K562 (cell line): Measurements from ENCODE around the gene NAT14. TPM values are rescaled to one million over a fixed set of nuclear protein-coding genes. Genes with fewer than 3 reads are reported as not detected.

Experiments
- ATAC-seq: fragments of 200-7000 bp; cut with Tn5 transposase; 3 replicates; pipeline ENCODE4 v1.9.1; 2020; ENCODE audit warnings: moderate library complexity
- BruUV-seq: library from RNA; stranded (reverse); fragments of 400-500 nt; replicated peaks from 2 replicates; lab custom pipeline; 2021; lab: Mats Ljungman, UMichigan
- CTCF ChIA-PET: fragments of 300-600 bp; formaldehyde crosslinking; extraction: SDS; loops from one replicate; lab custom pipeline; 2021; ENCODE audit warnings: low intra/inter-chr PET ratio; lab: Yijun Ruan, JAX
- POLR2A ChIA-PET: fragments of 300-600, 350-650 bp; sonication (Branson Sonifier 250); formaldehyde crosslinking; extraction: SDS; loops from one replicate; lab custom pipeline; 2021; ENCODE audit warnings: antibody characterized with exemption, inconsistent platforms; lab: Yijun Ruan, JAX
- DNase-seq, 4 experiments: peaks; one replicate each; pipeline versions ENCODE4 v3.0.0 to v3.0.0-alpha.2; 2011 to 2018; ENCODE audit warnings: low spot score in 3 of 4, mixed read lengths in 3 of 4; ENCODE audit errors: extremely low read depth in 1 of 4
- FAIRE-seq: peaks from 2 replicates; lab custom pipeline; 2011; peaks lifted over from hg19 to GRCh38; lab: Jason Lieb, UNC
- H2AFZ ChIP-seq: 2 replicates; pipeline ENCODE4 v1.6.0; 2011; ENCODE audit warnings: low read depth, low read length, control low read depth, inconsistent platforms
- H3K27ac ChIP-seq: fragments of 200-600 bp; 3 replicates; pipeline ENCODE4 v1.8.0; 2011; ENCODE audit warnings: low read depth, mild to moderate bottlenecking, control low read depth, inconsistent platforms, low read length, moderate library complexity, mixed read lengths; ENCODE audit errors: extremely low read depth
- H3K27me3 ChIP-seq, 2 experiments: fragments of 300-600 bp in 1 of 2; 2 replicates in 1 of 2; 3 replicates in 1 of 2; pipeline versions ENCODE4 v1.6.0 to v1.8.0; 2011; ENCODE audit warnings: inconsistent platforms in 2 of 2, low read length in 2 of 2, mild to moderate bottlenecking in 1 of 2, mixed read lengths in 1 of 2, moderate library complexity in 1 of 2; ENCODE audit not compliant: control insufficient read depth in 2 of 2, insufficient read depth in 2 of 2
- H3K36me3 ChIP-seq: fragments of 300-600 bp; 3 replicates; pipeline ENCODE4 v1.8.0; 2011; ENCODE audit warnings: mild to moderate bottlenecking, low read length, inconsistent platforms; ENCODE audit not compliant: control insufficient read depth, insufficient read depth
- H3K4me1 ChIP-seq, 2 experiments: fragments of 200-600 bp in 1 of 2; replicated peaks in 1 of 2; 2 replicates in 1 of 2; 3 replicates in 1 of 2; pipeline versions ENCODE4 v1.5.1 to v1.8.0; 2011; ENCODE audit warnings: inconsistent platforms in 2 of 2, low read length in 2 of 2, mild to moderate bottlenecking in 1 of 2, mixed read lengths in 1 of 2, moderate library complexity in 1 of 2; ENCODE audit not compliant: control insufficient read depth in 2 of 2, insufficient read depth in 2 of 2
- H3K4me2 ChIP-seq: 2 replicates; pipeline ENCODE4 v1.6.1; 2011; ENCODE audit warnings: low read length, control low read depth, inconsistent platforms, mixed read lengths; ENCODE audit not compliant: insufficient read depth
- H3K4me3 ChIP-seq: fragments of 200-600 bp; sonication (generic), shearing (Covaris generic); 2 replicates; pipeline ENCODE4 v1.5.1; 2016; ENCODE audit warnings: control low read depth, inconsistent platforms
- H3K79me2 ChIP-seq: fragments of 200-600 bp; 3 replicates; pipeline ENCODE4 v1.8.0; 2011; ENCODE audit warnings: low read length, inconsistent platforms; ENCODE audit not compliant: control insufficient read depth, insufficient read depth
- H3K9ac ChIP-seq, 2 experiments: 2 replicates each; pipeline versions ENCODE4 v1.6.0 to v1.6.1; 2011; ENCODE audit warnings: low read depth in 2 of 2, low read length in 2 of 2, control low read depth in 1 of 2, inconsistent platforms in 1 of 2, mild to moderate bottlenecking in 1 of 2, mixed read lengths in 1 of 2; ENCODE audit not compliant: insufficient read depth in 1 of 2
- H3K9me1 ChIP-seq: one replicate; pipeline ENCODE4 v1.6.0; 2011; ENCODE audit warnings: inconsistent platforms, mild to moderate bottlenecking, low read length, moderate library complexity; ENCODE audit not compliant: control insufficient read depth, insufficient read depth
- H3K9me3 ChIP-seq: replicated peaks from 2 replicates; pipeline ENCODE4 v1.5.1; 2011; ENCODE audit warnings: low read depth, low read length, inconsistent platforms; ENCODE audit not compliant: control insufficient read depth, insufficient read depth
- H4K20me1 ChIP-seq: replicated peaks from 2 replicates; pipeline ENCODE4 v1.6.1; 2011; ENCODE audit warnings: low read length, inconsistent platforms, mixed read lengths; ENCODE audit not compliant: control insufficient read depth, insufficient read depth
- ASH1L ChIP-seq: fragments of 450-650 bp; IDR thresholded peaks from 2 replicates; pipeline ENCODE4 v1.6.1; 2018; ENCODE audit warnings: borderline replicate concordance, mild to moderate bottlenecking, low read depth; ENCODE audit not compliant: partially characterized antibody
- MXI1 ChIP-seq: IDR thresholded peaks from 2 replicates; pipeline ENCODE4 v1.6.1; 2011; ENCODE audit warnings: low read depth, mild to moderate bottlenecking, improper control_type of control experiment, low read length
- PRDM10 ChIP-seq: fragments of 450-650 bp; IDR thresholded peaks from 2 replicates; pipeline ENCODE4 v1.6.1; 2018; ENCODE audit not compliant: partially characterized antibody
- SPI1 ChIP-seq: IDR thresholded peaks from 2 replicates; pipeline ENCODE4 v1.6.1; 2011; ENCODE audit warnings: low read depth, low read length, control low read depth, borderline replicate concordance
- ZNF518B ChIP-seq: fragments of 250-450 bp; sonication (Bioruptor Pico); IDR thresholded peaks from 2 replicates; pipeline ENCODE4 v1.5.0; 2021; ENCODE audit warnings: mild to moderate bottlenecking, moderate library complexity
- ZNF778 ChIP-seq: fragments of 450-650 bp; formaldehyde crosslinking; IDR thresholded peaks from 2 replicates; pipeline ENCODE4 v1.4.0; 2020; ENCODE audit warnings: mild to moderate bottlenecking, moderate library complexity
- WGBS: fragments of 100-300 bp; shearing (Covaris generic); methylation state at CpG from one replicate; pipeline ENCODE4 v1.1.6; 2016; ENCODE audit warnings: low coverage, mixed read lengths; ENCODE audit not compliant: insufficient coverage; ENCODE audit errors: missing lambda C conversion rate; 5-methylcytosine and 5-hydroxymethylcytosine counted together
- in situ Hi-C: fragments of 300-500 bp; cut with MboI; formaldehyde crosslinking; loops from 4 replicates; pipeline ENCODE4 v1.15.0; 2018; ENCODE audit warnings: inconsistent platforms, mixed read lengths
- intact Hi-C: fragments of 100-400 bp; cut with micrococcal nuclease; formaldehyde crosslinking; loops from 2 replicates; pipeline ENCODE4 v1.14.2; 2022
- polyA plus RNA-seq, 8 experiments: library from polyadenylated mRNA; depleted of rRNA in 4 of 8; stranded (reverse) in 5 of 8; unstranded in 3 of 8; fragments of >200 nt; fragmentation: Nextera tagmentation in 2 of 8; fragmentation: Illumina TruSeq in 1 of 8; extraction: Ambion mirVana in 2 of 8; extraction: Trizol in 1 of 8; gene quantifications; 2 replicates each; pipeline versions ENCODE4 v1.2.1 to v1.2.3, GENCODE V29; 2011 to 2014; ENCODE audit warnings: inconsistent platforms in 1 of 8, missing spikeins in 1 of 8
- total RNA-seq, 7 experiments: library from RNA; depleted of rRNA in 6 of 7; stranded (reverse); fragments of >200 nt in 6 of 7; fragmentation: Illumina TruSeq in 2 of 7; extraction: Trizol in 2 of 7; gene quantifications; 2 replicates each; pipeline versions ENCODE4 v1.2.1 to v1.2.3, GENCODE V29; 2011 to 2021; ENCODE audit warnings: low replicate concordance in 1 of 7

NAT14 gene
- total and polyA plus RNA-seq, 9 of the 15 experiments (the other 6 are each of a cell fraction or from before 2014, with no cell fraction given) = 2.4 to 77.0 (median 26.7) TPM

DNA sequence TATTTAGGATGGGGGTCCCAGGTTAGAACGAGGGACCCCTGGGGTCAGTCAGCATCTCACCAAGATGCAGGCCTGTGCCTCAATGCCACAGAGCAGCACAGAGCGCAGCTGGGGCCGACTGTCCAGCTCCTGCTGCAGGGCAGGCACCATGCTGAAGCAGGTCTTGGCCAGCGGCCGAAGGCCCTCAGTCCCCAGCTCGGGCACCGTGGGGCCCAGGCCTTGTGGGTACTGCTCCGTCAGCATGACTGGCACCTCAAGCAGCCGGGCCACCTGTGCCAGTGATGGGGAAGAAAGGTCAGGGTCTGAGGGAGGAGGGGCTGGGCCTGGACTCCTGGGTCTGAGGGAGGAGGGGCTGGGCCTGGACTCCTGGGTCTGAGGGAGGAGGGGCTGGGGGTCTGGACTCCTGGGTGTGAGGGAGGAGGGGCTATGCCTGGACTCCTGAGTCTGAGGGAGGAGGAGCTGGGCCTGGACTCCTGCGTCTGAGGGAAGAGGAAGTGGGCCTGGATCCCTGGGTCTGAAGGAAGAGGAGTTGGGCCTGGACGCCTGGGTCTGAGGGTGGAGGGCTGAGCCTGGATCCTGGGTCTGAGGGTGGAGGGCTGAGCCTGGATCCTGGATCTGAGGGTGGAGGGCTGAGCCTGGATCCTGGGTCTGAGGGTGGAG, 29.3 kb upstream of the NAT14 start:
- no peak overlapping the region for H3K9ac ChIP-seq
- CTCF ChIA-PET = no interaction called here
- intact Hi-C loops (no loop called here), in situ Hi-C loops (no loop called here)
- H3K4me2 ChIP-seq = no peak overlapping the region
- H3K4me1 ChIP-seq = peaks cover 18 to 70% of the 10 kb centered on the region in 2 experiments
- ATAC-seq (no peak), FAIRE-seq (no peak), DNase-seq (no peak)
- H3K27me3 ChIP-seq = peaks cover 0 to under 1% of the 10 kb centered on the region in 2 experiments; a peak in 3 of 5 replicates
- no peak overlapping the region for H3K4me3 ChIP-seq
- H2AFZ ChIP-seq = no peak overlapping the region
- BruUV-seq = no TSS peak
- no peak overlapping the region for H3K27ac ChIP-seq
- POLR2A ChIA-PET = interaction anchor here (0.6 to 0.7 kb wide), 2 partner anchors 18 to 48 kb away, joined by 3 read pairs; partner anchors contain the start of gene UBE2S
- H3K36me3 ChIP-seq = peaks cover 41% of the 10 kb centered on the region; the same call in 2 of the 3 replicates
- no peaks in the 10 kb centered on the region; the same call in 1 of the 2 replicates for H4K20me1 ChIP-seq
- TF ChIP-seq MXI1 (no peak), ZNF778 (CRISPR knock-in tag) (no peak), SPI1 (peak; percentile 32; the same call in 1 of the 2 replicates), ASH1L (no peak)
- H3K79me2 ChIP-seq = peaks cover 33% of the 10 kb centered on the region
- no peaks in the 10 kb centered on the region for H3K9me3 ChIP-seq
- WGBS = 57% methylated on average over 6 of the region's 11 CpGs
- no peaks in the 10 kb centered on the region for H3K9me1 ChIP-seq

DNA sequence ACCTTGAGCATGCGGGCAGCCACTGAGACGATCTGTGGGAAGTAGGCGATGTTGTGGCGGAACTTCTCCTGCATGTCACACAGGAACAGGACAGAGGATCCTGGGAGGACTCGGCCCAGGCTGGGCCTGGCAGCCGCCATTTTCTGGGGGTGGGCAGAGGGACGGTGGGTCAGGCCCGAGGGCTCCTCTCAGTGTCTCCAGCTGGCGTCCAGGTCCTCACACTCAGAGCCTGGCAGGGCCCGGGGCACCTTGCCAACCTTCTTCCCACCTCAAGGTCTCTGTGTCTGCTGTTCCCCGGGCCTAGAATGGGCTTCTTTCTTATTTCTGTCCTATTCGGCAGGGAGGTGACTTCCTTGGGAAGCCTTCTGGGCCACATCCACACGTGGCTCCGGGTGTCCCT, 28.6 kb upstream of the NAT14 start:
- H2AFZ ChIP-seq = no peak overlapping the region
- peak overlapping the region in 1 of 2 experiments; percentile 28; a peak in 1 of 4 replicates for H3K9ac ChIP-seq
- no peak overlapping the region for H3K27ac ChIP-seq
- ChIA-PET CTCF (no interaction called here), POLR2A (interaction anchor here (0.7 kb wide), 1 partner anchor 49 kb away, joined by 3 read pairs; the partner anchor contains the start of gene UBE2S)
- DNase-seq = no peak
- no peaks in the 10 kb centered on the region; a peak in 1 of 5 replicates for H3K27me3 ChIP-seq
- H3K4me1 ChIP-seq = peaks cover 19 to 73% of the 10 kb centered on the region in 2 experiments
- intact Hi-C loops (no loop called here), in situ Hi-C loops (no loop called here)
- H3K4me2 ChIP-seq = no peak overlapping the region
- ATAC-seq = no peak
- no peaks in the 10 kb centered on the region for H3K9me1 ChIP-seq
- FAIRE-seq = no peak
- WGBS = 96% methylated on average over 11 of the region's 14 CpGs
- H3K36me3 ChIP-seq = peaks cover 41% of the 10 kb centered on the region; the same call in 2 of the 3 replicates
- H3K9me3 ChIP-seq = no peaks in the 10 kb centered on the region
- H3K79me2 ChIP-seq = peaks cover 39% of the 10 kb centered on the region
- H4K20me1 ChIP-seq = no peaks in the 10 kb centered on the region; the same call in 1 of the 2 replicates
- no peak overlapping the region for H3K4me3 ChIP-seq
- no TSS peak for BruUV-seq
- TF ChIP-seq ZNF518B (CRISPR knock-in tag) (no peak), PRDM10 (no peak)
